Activated CD4-positive, alpha-beta T cell treated with anti-CD3 and anti-CD28 coated beads for 36 hours (primary cell): ENCODE results near the gene RBBP5. TPM values are rescaled to one million over a fixed set of nuclear protein-coding genes. Genes with fewer than 3 reads are reported as not detected.

Experiments used
- ATAC-seq: fragments of 200-7000 bp; cut with Tn5 transposase; one replicate; pipeline ENCODE4 v1.10.0; 2021; ENCODE audit warnings: mild to moderate bottlenecking, moderate library complexity
- CTCF ChIA-PET: fragments of 350-600 bp; sonication (Branson Sonifier 250); formaldehyde crosslinking; loops from one replicate; lab custom pipeline; 2021; ENCODE audit warnings: antibody characterized with exemption; lab: Charles Lee
- POLR2A ChIA-PET: fragments of 350-600 bp; sonication (Branson Sonifier 250); formaldehyde crosslinking; loops from one replicate; lab custom pipeline; 2021; ENCODE audit warnings: antibody characterized with exemption, inconsistent platforms; lab: Charles Lee
- DNase-seq: peaks from one replicate; pipeline ENCODE4 v3.0.0-alpha.2; 2020
- H3K27ac Mint-ChIP-seq: one replicate; pipeline ENCODE4 v1.8.0; 2021; ENCODE audit warnings: mixed read lengths
- H3K27me3 Mint-ChIP-seq: one replicate; pipeline ENCODE4 v1.8.0; 2021; ENCODE audit warnings: mixed read lengths
- H3K36me3 Mint-ChIP-seq: one replicate; pipeline ENCODE4 v1.8.0; 2021; ENCODE audit warnings: low read depth, mixed read lengths
- H3K4me1 Mint-ChIP-seq: one replicate; pipeline ENCODE4 v1.8.0; 2021; ENCODE audit warnings: mixed read lengths
- H3K4me3 Mint-ChIP-seq: one replicate; pipeline ENCODE4 v1.8.0; 2021; ENCODE audit warnings: mild to moderate bottlenecking, moderate library complexity, mixed read lengths
- H3K9me3 Mint-ChIP-seq: one replicate; pipeline ENCODE4 v1.8.0; 2021; ENCODE audit warnings: low read depth, mixed read lengths
- intact Hi-C, 2 experiments: fragments of 100-400 bp; cut with DNase I in 1 of 2; cut with micrococcal nuclease in 1 of 2; formaldehyde crosslinking; loops; one replicate each; pipeline versions ENCODE4 v1.14.2 to v1.15.1; 2022 to 2024; cut with DNase I, micrococcal nuclease
- total RNA-seq, 2 experiments: library from RNA; stranded (reverse); gene quantifications; one replicate each; pipeline ENCODE4 v1.2.3, GENCODE V29; 2021

Gene RBBP5
- total RNA-seq, 2 experiments from 2014 or later: 23.1 to 24.3 TPM

DNA sequence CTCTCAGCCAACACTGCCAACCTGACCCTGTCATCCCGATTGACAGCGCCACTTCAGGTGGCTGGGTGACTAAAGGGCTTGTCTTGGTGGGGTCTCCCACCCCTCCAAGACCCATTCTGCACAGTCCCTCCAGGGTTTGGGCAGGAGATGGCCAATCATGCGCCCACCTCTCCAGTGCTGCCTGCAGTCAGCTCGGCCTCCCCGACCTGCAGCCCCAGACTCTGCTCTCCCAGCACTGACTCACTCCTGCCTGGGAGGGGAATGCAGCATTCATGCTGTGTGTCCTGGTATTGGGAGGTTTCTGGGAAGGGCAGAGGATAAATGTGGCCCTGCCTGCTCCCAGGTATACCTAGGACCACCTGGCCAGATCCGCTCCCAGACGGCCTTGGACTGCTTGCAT, 47.3 kb downstream of the RBBP5 start:
- no peaks in the 10 kb centered on the region for H3K9me3 Mint-ChIP-seq
- DNase-seq (no peak), ATAC-seq (no peak)
- H3K36me3 Mint-ChIP-seq: no peaks in the 10 kb centered on the region
- intact Hi-C loops: no loop called here
- no peak overlapping the region for H3K27ac Mint-ChIP-seq
- no peak overlapping the region for H3K4me3 Mint-ChIP-seq
- ChIA-PET CTCF (interaction anchor here (2.9 kb wide), 1 partner anchor 13 kb away, joined by 12 read pairs; no protein-coding TSS in a partner anchor), POLR2A (no interaction called here)
- no peaks in the 10 kb centered on the region for H3K4me1 Mint-ChIP-seq
- H3K27me3 Mint-ChIP-seq: no peaks in the 10 kb centered on the region

DNA sequence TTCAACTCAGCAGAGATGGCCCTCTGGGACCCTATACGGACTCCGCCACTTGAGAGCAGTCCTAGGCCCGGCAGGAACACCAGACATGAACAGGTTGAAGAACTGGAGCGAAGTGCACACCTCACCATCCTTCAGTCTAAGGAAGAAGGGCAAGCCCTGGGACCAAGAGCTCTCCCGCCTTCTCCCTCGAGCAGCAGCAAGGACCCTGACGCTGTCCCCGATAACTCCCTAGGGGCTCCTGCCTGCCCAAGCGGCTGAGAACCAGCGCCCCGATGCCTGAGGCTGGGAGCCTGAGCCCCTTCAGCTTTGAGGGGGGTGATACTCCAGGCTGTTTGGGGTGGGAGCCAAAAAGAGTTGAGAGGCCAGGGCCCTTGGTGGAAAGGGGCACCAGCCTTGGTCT, 47.7 kb downstream of the RBBP5 start:
- intact Hi-C loops: no loop called here
- Mint-ChIP-seq H3K9me3 (no peaks in the 10 kb centered on the region), H3K4me1 (no peaks in the 10 kb centered on the region), H3K36me3 (no peaks in the 10 kb centered on the region), H3K27ac (no peak overlapping the region), H3K27me3 (no peaks in the 10 kb centered on the region), H3K4me3 (no peak overlapping the region)
- POLR2A ChIA-PET: no interaction called here
- CTCF ChIA-PET: interaction anchor here (0.6 to 2.9 kb wide), 2 partner anchors 9 to 13 kb away, joined by 3 to 12 read pairs; no protein-coding TSS in a partner anchor
- ATAC-seq: no peak
- no peak for DNase-seq

DNA sequence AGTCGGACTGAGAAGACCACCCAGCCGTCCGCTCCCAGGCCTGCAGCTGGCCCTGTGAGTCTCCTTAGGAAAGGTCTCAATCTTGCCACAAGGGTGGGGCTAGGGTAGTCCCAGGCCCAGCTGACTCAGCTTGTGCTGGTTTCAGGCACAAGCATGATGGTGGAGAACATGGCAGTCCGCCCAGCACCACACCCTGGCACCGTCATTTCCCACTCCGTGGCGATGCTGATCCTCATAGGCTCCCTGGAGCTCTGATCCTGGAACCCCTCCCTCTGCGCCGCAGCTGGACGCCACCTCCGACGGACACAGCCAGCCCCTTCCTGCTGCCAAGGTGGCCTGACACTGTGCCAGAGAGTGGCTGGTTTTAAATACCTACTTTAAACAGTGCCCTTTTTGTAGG, 48.3 kb downstream of the RBBP5 start:
- no peaks in the 10 kb centered on the region for H3K27me3 Mint-ChIP-seq
- CTCF ChIA-PET: interaction anchor here (0.6 kb wide), 1 partner anchor 10 kb away, joined by 3 read pairs; no protein-coding TSS in a partner anchor
- POLR2A ChIA-PET: no interaction called here
- no peak for DNase-seq
- no peaks in the 10 kb centered on the region for H3K4me1 Mint-ChIP-seq
- no peak for ATAC-seq
- H3K36me3 Mint-ChIP-seq: no peaks in the 10 kb centered on the region
- no peak overlapping the region for H3K4me3 Mint-ChIP-seq
- H3K27ac Mint-ChIP-seq: no peak overlapping the region
- H3K9me3 Mint-ChIP-seq: no peaks in the 10 kb centered on the region
- intact Hi-C loops: no loop called here

DNA sequence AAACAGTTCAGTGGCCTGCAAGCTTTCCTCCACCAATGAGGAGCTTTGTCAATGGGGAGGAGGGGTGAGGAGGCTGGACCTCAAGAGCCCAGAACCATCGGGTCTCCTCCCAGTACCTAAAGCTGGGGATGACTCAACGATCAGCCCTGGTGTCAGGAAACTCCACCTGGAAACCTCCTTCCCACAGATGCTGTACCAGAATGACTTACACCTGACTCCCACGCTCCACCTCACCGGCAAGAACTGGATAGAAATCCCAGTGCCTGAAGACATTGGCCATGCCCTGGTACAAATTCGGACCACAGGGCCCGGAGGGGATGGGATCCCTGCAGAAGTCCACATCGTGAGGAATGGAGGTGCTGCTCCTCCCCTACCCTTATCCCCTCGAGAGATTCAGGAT, 48.9 kb downstream of the RBBP5 start:
- no peaks in the 10 kb centered on the region for H3K4me1 Mint-ChIP-seq
- H3K36me3 Mint-ChIP-seq: no peaks in the 10 kb centered on the region
- ATAC-seq: no peak
- no peak overlapping the region for H3K4me3 Mint-ChIP-seq
- intact Hi-C loops: no loop called here
- CTCF ChIA-PET: interaction anchor here (0.6 to 0.9 kb wide), 3 partner anchors 10 to 108 kb away, joined by 3 to 4 read pairs (median 4); no protein-coding TSS in a partner anchor
- H3K9me3 Mint-ChIP-seq: no peaks in the 10 kb centered on the region
- H3K27me3 Mint-ChIP-seq: no peaks in the 10 kb centered on the region
- DNase-seq: no peak
- H3K27ac Mint-ChIP-seq: no peak overlapping the region
- POLR2A ChIA-PET: interaction anchor here (0.6 kb wide), 1 partner anchor 27 kb away, joined by 3 read pairs; no protein-coding TSS in a partner anchor

DNA sequence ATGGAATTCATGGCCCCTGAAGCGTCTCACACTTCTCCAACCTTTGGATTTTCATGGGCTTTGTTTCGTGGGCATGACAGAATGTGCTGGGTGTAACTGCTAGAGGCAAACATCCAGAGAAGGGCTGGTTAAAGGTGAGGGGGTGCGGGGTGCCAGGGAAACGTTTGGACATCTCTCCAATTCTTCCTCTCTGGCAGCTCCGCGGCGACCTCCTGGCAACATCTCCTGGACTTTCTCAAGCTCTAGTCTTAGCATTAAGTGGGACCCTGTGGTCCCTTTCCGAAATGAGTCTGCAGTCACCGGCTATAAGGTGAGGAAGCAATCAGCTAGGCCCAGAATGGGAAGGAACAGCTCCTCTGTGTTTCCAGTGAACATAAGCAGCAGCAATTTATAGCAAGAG, 49.5 kb downstream of the RBBP5 start:
- no peak overlapping the region for H3K27ac Mint-ChIP-seq
- no peaks in the 10 kb centered on the region for H3K4me1 Mint-ChIP-seq
- no peaks in the 10 kb centered on the region for H3K9me3 Mint-ChIP-seq
- no peak overlapping the region for H3K4me3 Mint-ChIP-seq
- intact Hi-C loops: no loop called here
- ChIA-PET POLR2A (interaction anchor here (0.6 kb wide), 2 partner anchors 26 to 189 kb away, joined by 3 to 6 read pairs; no protein-coding TSS in a partner anchor), CTCF (interaction anchor here (0.6 to 1.3 kb wide), 5 partner anchors 10 to 131 kb away, joined by 3 to 4 read pairs (median 4); no protein-coding TSS in a partner anchor)
- H3K27me3 Mint-ChIP-seq: no peaks in the 10 kb centered on the region
- DNase-seq: no peak
- ATAC-seq: no peak
- no peaks in the 10 kb centered on the region for H3K36me3 Mint-ChIP-seq

GRCh38 chr1:205071801-205072200, 50.0 kb downstream of the RBBP5 start:
- ChIA-PET CTCF (interaction anchor here (0.6 to 1.3 kb wide), 4 partner anchors 9 to 325 kb away, joined by 3 to 4 read pairs (median 4); no protein-coding TSS in a partner anchor), POLR2A (interaction anchor here (0.6 kb wide), 1 partner anchor 189 kb away, joined by 6 read pairs; no protein-coding TSS in a partner anchor)
- intact Hi-C loops: no loop called here
- Mint-ChIP-seq H3K9me3 (no peaks in the 10 kb centered on the region), H3K27ac (no peak overlapping the region), H3K27me3 (no peaks in the 10 kb centered on the region), H3K4me3 (no peak overlapping the region), H3K4me1 (no peaks in the 10 kb centered on the region), H3K36me3 (no peaks in the 10 kb centered on the region)
- DNase-seq (no peak), ATAC-seq (no peak)

- ATAC-seq: no peak
- H3K36me3 Mint-ChIP-seq: no peaks in the 10 kb centered on the region
- CTCF ChIA-PET: interaction anchor here (0.6 to 1.3 kb wide), 2 partner anchors 9 to 326 kb away, joined by 3 to 4 read pairs; no protein-coding TSS in a partner anchor
- no peak for DNase-seq
- H3K9me3 Mint-ChIP-seq: no peaks in the 10 kb centered on the region
- H3K4me3 Mint-ChIP-seq: no peak overlapping the region
- no peak overlapping the region for H3K27ac Mint-ChIP-seq
- no peaks in the 10 kb centered on the region for H3K4me1 Mint-ChIP-seq
- H3K27me3 Mint-ChIP-seq: no peaks in the 10 kb centered on the region
- intact Hi-C loops: no loop called here
- POLR2A ChIA-PET: no interaction called here
Observed at GRCh38 chr1:205071028-205071409, 50.8 kb downstream of the RBBP5 start.

- ChIA-PET CTCF (interaction anchor here (0.6 to 2.1 kb wide), 2 partner anchors 32 to 80 kb away, joined by 3 to 9 read pairs; no protein-coding TSS in a partner anchor), POLR2A (no interaction called here)
- Mint-ChIP-seq H3K9me3 (no peaks in the 10 kb centered on the region), H3K4me1 (no peaks in the 10 kb centered on the region), H3K27ac (no peak overlapping the region), H3K4me3 (no peak overlapping the region), H3K36me3 (no peaks in the 10 kb centered on the region), H3K27me3 (no peaks in the 10 kb centered on the region)
- DNase-seq (no peak), ATAC-seq (no peak)
- intact Hi-C loops: no loop called here
Observed at GRCh38 chr1:205069371-205070125, 52.2 kb downstream of the RBBP5 start.

GRCh38 chr1:205068457-205069040, 53.2 kb downstream of the RBBP5 start:
- H3K4me1 Mint-ChIP-seq: no peaks in the 10 kb centered on the region
- H3K36me3 Mint-ChIP-seq: no peaks in the 10 kb centered on the region
- no peak for ATAC-seq
- DNase-seq: no peak
- no peaks in the 10 kb centered on the region for H3K9me3 Mint-ChIP-seq
- intact Hi-C loops: no loop called here
- H3K27ac Mint-ChIP-seq: no peak overlapping the region
- ChIA-PET CTCF (interaction anchor here (1.4 to 2.1 kb wide), 2 partner anchors 79 to 188 kb away, joined by 4 to 9 read pairs; no protein-coding TSS in a partner anchor), POLR2A (no interaction called here)
- H3K27me3 Mint-ChIP-seq: no peaks in the 10 kb centered on the region
- no peak overlapping the region for H3K4me3 Mint-ChIP-seq

GRCh38 chr1:205068001-205068400, 53.8 kb downstream of the RBBP5 start:
- no peaks in the 10 kb centered on the region for H3K9me3 Mint-ChIP-seq
- intact Hi-C loops: no loop called here
- H3K4me3 Mint-ChIP-seq: no peak overlapping the region
- POLR2A ChIA-PET: interaction anchor here (0.6 kb wide), 1 partner anchor 191 kb away, joined by 4 read pairs; no protein-coding TSS in a partner anchor
- CTCF ChIA-PET: interaction anchor here (1.4 to 2.1 kb wide), 2 partner anchors 79 to 188 kb away, joined by 4 to 9 read pairs; no protein-coding TSS in a partner anchor
- H3K36me3 Mint-ChIP-seq: no peaks in the 10 kb centered on the region
- H3K27ac Mint-ChIP-seq: no peak overlapping the region
- no peaks in the 10 kb centered on the region for H3K27me3 Mint-ChIP-seq
- ATAC-seq: no peak
- H3K4me1 Mint-ChIP-seq: no peaks in the 10 kb centered on the region
- no peak for DNase-seq

DNA sequence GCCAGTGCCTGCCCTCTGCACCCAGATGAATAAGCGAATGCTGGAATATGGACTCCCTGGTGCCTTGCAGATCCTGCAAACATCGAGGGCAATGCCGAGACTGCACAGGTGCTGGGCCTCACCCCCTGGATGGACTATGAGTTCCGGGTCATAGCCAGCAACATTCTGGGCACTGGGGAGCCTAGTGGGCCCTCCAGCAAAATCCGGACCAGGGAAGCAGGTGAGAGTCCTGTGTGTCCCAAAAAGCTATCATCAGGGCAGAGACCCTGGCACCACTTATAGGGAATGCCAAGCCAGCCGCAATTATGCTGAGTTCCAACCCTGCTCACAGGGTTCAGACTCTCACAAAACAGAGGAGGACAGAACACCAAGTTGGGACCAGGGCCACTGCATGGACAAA, 54.7 kb downstream of the RBBP5 start:
- no peak for ATAC-seq
- no peaks in the 10 kb centered on the region for H3K9me3 Mint-ChIP-seq
- H3K4me1 Mint-ChIP-seq: no peaks in the 10 kb centered on the region
- no peak overlapping the region for H3K4me3 Mint-ChIP-seq
- POLR2A ChIA-PET: no interaction called here
- CTCF ChIA-PET: interaction anchor here (1.2 kb wide), 1 partner anchor 9 kb away, joined by 4 read pairs; no protein-coding TSS in a partner anchor
- no peaks in the 10 kb centered on the region for H3K27me3 Mint-ChIP-seq
- no peak for DNase-seq
- H3K27ac Mint-ChIP-seq: no peak overlapping the region
- no peaks in the 10 kb centered on the region for H3K36me3 Mint-ChIP-seq
- intact Hi-C loops: no loop called here
